ENCODE data around the gene SNX24. TPM values are rescaled to one million over a fixed set of nuclear protein-coding genes. Genes with fewer than 3 reads are reported as not detected.
"Not testable (repeated sequence)": the region's sequence is repeated elsewhere in the genome, so short reads cannot be mapped to it uniquely, and the experiment has no call there.

Gene SNX24
- total and polyA plus RNA-seq, 5 donors = 11.3 to 14.9 (median 13.4) TPM

DNA sequence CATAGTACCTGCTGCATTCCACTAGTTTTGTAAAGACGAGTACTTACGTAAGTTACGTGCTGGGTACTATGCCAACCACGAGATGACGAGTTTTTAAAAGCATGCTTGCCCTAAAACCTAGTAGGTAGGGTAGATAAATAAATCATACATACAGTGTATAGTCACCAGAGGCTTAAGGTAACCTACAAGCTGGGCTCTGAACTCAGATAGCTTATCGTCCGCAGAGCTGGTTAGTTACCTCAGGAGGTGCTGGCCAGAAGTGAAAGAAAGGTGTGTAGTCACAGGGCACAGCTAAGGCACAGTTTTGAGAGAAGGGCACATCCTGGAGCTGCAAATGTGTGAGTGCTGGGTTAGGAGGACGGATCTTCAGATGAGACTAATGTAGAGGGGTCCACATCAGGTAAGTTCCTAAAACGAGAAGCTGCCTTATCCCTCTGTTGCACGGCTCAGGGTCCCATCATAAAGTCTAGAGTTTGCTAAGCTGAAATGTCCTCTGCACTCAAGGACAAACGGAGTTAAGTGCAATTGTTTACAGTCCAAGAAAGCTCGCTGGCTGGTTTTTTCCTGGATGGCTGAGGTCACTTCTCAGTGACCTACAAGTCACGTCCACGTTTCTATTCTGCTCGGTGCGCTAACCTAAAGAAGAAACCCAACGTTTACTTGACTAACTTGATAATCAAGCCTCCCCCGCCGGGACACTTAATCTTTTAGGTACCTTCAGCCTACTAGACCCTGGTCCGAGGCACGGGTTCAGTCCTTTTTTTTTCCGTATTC, 1.1 kb upstream of the SNX24 start:
- Histone ChIP-seq H3K27ac (ENCODE audit: low read length) (peak overlapping the region; percentile 87), H3K27me3 (ENCODE audit: control insufficient read depth, insufficient read depth) (no peaks in the 10 kb centered on the region), H3K4me3 (ENCODE audit: low read length) (peak overlapping the region; percentile 80), H3K4me1 (ENCODE audit: control insufficient read depth, insufficient read depth, low read length) (peaks cover 3% of the 10 kb centered on the region), H3K9me3 (ENCODE audit: control insufficient read depth, low read length) (no peaks in the 10 kb centered on the region)
- peak in 1 of 3 donors; percentile 30 for DNase-seq
- peak; percentile 2 to 3 for ATAC-seq
- intact Hi-C loops (cut with DNase I) = loop anchor here in 1 of 4 donors (10.0 kb wide), 1 partner anchor 190 kb away; the partner anchor contains the start of gene PPIC
- WGBS = 41% methylated on average over 22 of the region's 22 CpGs

DNA sequence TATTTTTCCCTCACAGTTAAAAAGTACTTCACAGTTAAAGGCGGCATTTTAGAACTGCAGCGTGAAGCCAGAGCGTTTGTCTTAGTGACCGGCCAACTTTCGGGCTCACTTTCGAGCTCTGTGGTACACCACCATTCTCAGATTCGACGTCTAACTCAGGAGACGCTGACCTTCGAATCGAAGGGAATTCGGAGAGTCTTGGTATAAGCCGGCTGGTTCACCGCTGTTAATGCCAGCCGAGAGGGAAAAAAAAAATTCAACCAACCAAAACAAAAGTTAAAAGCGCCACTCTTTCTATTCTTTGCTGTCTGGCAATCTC, 544 bp upstream of the SNX24 start:
- intact Hi-C loops (cut with DNase I) = loop anchor here in 1 of 4 donors (10.0 kb wide), 1 partner anchor 190 kb away; the partner anchor contains the start of gene PPIC
- DNase-seq = no peak
- H3K27ac ChIP-seq (ENCODE audit: low read length) = peak overlapping the region; percentile 87

DNA sequence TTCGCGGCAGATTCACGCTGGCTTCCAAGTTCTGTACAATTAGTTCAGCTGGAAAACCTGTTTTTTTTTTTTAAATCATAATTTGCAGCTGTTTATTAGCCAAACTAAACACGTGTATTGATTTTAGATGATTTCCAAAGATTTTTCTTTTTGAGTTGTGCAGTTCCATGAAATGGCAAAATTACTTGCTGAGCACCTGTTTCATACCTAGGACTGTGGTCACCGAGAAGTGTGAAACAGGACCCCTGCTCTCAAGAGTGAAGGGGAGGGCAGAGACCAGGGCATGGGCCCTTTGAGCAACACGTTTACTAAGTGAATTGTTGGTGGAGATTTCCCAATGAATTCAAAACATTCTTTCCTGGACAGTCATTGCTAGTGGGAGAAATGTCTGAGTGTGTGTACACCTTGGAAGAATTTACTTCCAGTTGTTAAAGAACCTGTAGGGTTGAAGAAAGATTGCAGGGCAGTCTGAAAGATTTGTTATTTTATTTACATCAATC, 688 bp downstream of the SNX24 start:
- WGBS = 2% methylated on average over 6 of the region's 6 CpGs
- ATAC-seq (no peak), DNase-seq (no peak)
- Histone ChIP-seq H3K27me3 (ENCODE audit: control insufficient read depth, insufficient read depth) (no peaks in the 10 kb centered on the region), H3K27ac (ENCODE audit: low read length) (no peak overlapping the region), H3K4me3 (ENCODE audit: low read length) (peak overlapping the region; percentile 80), H3K9me3 (ENCODE audit: control insufficient read depth, low read length) (no peaks in the 10 kb centered on the region), H3K4me1 (ENCODE audit: control insufficient read depth, insufficient read depth, low read length) (peaks cover 3% of the 10 kb centered on the region)
- intact Hi-C loops (cut with DNase I) = loop anchor here in 1 of 4 donors (10.0 kb wide), 1 partner anchor 189 kb away; the partner anchor contains the start of gene PPIC

More for the DNA sequence above, 544 bp upstream of the SNX24 start:
- Histone ChIP-seq H3K4me1 (ENCODE audit: control insufficient read depth, insufficient read depth, low read length) (peaks cover 3% of the 10 kb centered on the region), H3K9me3 (ENCODE audit: control insufficient read depth, low read length) (no peaks in the 10 kb centered on the region), H3K27me3 (ENCODE audit: control insufficient read depth, insufficient read depth) (no peaks in the 10 kb centered on the region), H3K4me3 (ENCODE audit: low read length) (peak overlapping the region; percentile 80)
- under 1% methylated on average over 16 of the region's 16 CpGs for WGBS
- peak in 1 of 2 donors; percentile 32 for ATAC-seq

DNA sequence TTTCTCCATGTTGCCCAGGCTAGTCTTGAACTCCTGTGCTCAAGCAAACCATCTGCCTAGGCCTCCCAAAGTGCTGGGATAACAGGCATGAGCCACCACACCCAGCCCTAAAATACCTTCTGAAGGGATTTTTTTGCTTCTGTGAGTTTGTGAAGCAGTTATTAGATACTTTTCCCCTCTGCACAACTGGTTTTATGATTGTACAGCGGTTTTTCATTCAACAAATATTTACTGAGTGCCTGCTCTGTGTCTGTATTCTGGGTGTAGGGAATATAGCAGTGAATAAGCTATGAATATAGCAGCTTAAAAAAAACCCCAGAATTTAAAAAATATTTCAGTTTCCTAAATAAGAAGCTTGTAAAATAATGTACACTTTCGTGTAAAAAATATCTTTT, 2.3 kb downstream of the SNX24 start:
- Histone ChIP-seq H3K4me1 (ENCODE audit: control insufficient read depth, insufficient read depth, low read length) (peaks cover 3% of the 10 kb centered on the region), H3K27me3 (ENCODE audit: control insufficient read depth, insufficient read depth) (no peaks in the 10 kb centered on the region), H3K4me3 (ENCODE audit: low read length) (no peak overlapping the region), H3K27ac (ENCODE audit: low read length) (no peak overlapping the region), H3K9me3 (ENCODE audit: control insufficient read depth, low read length) (no peaks in the 10 kb centered on the region)
- no peak for DNase-seq
- 97% methylated on average over 2 of the region's 2 CpGs for WGBS
- ATAC-seq = no peak
- intact Hi-C loops (cut with DNase I) = loop anchor here in 1 of 4 donors (10.0 kb wide), 1 partner anchor 187 kb away; the partner anchor contains the start of gene PPIC

DNA sequence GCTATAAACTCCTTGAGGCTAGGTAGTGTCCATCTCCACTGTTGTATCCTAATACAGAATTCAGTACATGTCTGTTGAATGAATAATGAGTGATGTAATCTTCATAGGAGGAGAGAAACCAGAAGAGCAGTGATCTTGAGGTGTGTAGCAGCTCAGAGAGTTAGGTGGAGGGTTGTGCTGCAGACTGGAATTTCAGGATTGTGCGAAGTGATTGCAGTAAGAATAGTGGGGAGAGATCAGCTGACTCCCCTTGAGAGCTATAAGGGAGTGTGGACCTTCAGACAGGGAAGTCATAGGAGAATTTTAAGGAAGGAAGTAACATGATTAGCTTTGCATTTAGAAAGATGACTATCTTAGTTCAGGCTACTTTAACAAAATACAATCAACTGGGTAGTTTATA, 4.4 kb downstream of the SNX24 start:
- WGBS = 91% methylated on average over 1 of the region's 1 CpG
- ATAC-seq = no peak

DNA sequence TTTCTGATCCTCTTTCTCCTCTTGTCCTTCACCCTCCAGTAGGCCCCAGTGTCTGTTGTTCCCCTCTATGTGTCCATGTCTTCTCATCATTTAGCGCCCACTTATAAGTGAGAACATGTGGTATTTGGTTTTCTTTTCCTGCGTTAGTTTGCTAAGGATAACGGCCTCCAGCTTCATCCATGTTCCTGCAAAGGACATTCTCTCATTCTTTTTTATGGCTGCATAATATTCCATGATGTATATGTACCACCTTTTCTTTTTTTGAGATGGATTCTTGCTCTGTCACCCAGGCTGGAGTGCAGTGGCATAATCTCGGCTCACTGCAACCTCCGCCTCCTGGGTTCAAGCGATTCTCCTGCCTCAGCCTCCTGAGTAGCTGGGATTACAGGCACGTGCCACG, 12.1 kb downstream of the SNX24 start:
- H3K4me1 ChIP-seq (ENCODE audit: control insufficient read depth, insufficient read depth, low read length); DNase-seq; H3K27ac ChIP-seq (ENCODE audit: low read length); intact Hi-C loops (cut with DNase I); H3K27me3 ChIP-seq (ENCODE audit: control insufficient read depth, insufficient read depth); H3K4me3 ChIP-seq (ENCODE audit: low read length); H3K9me3 ChIP-seq (ENCODE audit: control insufficient read depth, low read length); ATAC-seq: not testable (repeated sequence)
- WGBS = 90% methylated on average over 8 of the region's 8 CpGs

More for the DNA sequence above, 4.4 kb downstream of the SNX24 start:
- H3K27me3 ChIP-seq (ENCODE audit: control insufficient read depth, insufficient read depth) = no peaks in the 10 kb centered on the region
- H3K27ac ChIP-seq (ENCODE audit: low read length) = no peak overlapping the region
- H3K4me3 ChIP-seq (ENCODE audit: low read length) = no peak overlapping the region
- no peaks in the 10 kb centered on the region for H3K4me1 ChIP-seq (ENCODE audit: control insufficient read depth, insufficient read depth, low read length)
- intact Hi-C loops (cut with DNase I) = loop anchor here in 1 of 4 donors (10.0 kb wide), 1 partner anchor 185 kb away; the partner anchor contains the start of gene PPIC
- DNase-seq = no peak
- H3K9me3 ChIP-seq (ENCODE audit: control insufficient read depth, low read length) = no peaks in the 10 kb centered on the region

DNA sequence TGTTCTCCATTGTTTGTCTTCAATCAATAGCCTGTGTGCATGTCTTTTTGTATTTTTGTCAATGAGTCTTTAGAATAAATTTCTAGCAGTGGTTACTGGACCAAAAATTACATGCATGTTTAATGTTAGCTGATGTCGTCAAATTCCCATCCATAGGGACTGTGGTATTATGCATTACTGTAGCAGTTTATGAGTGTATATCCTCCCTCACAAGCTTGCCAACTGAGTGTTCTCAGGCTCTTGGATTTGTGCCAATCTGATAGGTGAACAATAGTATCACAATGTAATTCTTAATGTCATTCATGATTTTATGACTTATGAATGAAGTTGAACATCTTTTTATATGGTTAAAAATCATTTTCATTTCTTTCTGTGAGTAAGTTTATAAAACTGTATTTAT, 13.0 kb downstream of the SNX24 start:
- 51% methylated on average over 1 of the region's 1 CpG for WGBS
- intact Hi-C loops (cut with DNase I) = no loop called here
- Histone ChIP-seq H3K4me1 (ENCODE audit: control insufficient read depth, insufficient read depth, low read length) (no peaks in the 10 kb centered on the region), H3K4me3 (ENCODE audit: low read length) (no peak overlapping the region), H3K27ac (ENCODE audit: low read length) (no peak overlapping the region), H3K9me3 (ENCODE audit: control insufficient read depth, low read length) (no peaks in the 10 kb centered on the region), H3K27me3 (ENCODE audit: control insufficient read depth, insufficient read depth) (no peaks in the 10 kb centered on the region)
- DNase-seq (no peak), ATAC-seq (no peak)

DNA sequence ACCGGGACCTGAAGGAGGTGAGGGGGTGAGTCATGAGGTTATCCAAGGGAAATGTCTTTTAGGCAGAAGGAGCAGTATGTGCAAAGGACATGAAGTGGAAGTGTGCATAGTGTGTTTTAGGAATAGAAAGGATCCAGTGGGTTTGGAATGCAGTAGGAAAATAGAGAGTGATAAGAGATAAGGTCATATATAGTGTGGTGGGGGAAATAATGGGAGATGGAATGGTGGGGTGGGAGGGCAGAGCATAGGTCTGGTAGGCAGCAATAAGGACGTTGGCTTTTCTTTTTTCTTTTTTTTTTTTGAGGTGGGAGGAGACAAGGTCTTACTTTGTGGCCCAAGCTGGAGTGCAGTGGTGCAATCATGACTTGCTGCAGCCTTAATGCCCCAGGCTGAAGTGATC, 17.8 kb downstream of the SNX24 start:
- no peak for DNase-seq
- intact Hi-C loops (cut with DNase I) = no loop called here
- no peak for ATAC-seq
- no peak overlapping the region for H3K27ac ChIP-seq (ENCODE audit: low read length)
- no peaks in the 10 kb centered on the region for H3K27me3 ChIP-seq (ENCODE audit: control insufficient read depth, insufficient read depth)
- WGBS = 42% methylated on average over 2 of the region's 2 CpGs
- no peaks in the 10 kb centered on the region for H3K9me3 ChIP-seq (ENCODE audit: control insufficient read depth, low read length)
- no peaks in the 10 kb centered on the region for H3K4me1 ChIP-seq (ENCODE audit: control insufficient read depth, insufficient read depth, low read length)
- no peak overlapping the region for H3K4me3 ChIP-seq (ENCODE audit: low read length)

DNA sequence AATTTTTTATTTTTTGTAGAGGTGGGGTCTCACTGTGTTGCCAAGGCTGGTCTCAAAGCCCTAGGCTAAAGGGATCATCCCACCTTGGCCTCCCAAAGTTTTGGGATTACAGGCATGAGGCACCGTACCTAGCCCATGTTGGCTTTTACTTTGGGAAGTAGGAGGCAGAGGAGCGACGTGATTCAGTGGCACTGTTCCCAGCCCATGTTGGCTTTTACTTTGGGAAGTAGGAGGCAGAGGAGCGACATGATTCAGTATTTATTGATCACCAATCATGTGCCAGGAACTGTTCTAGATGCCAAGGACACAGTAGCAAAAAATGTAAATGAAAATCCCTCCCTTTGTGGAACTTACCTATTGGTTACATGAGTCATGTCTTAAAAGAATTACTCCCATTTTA, 18.3 kb downstream of the SNX24 start:
- H3K4me3 ChIP-seq (ENCODE audit: low read length) = no peak overlapping the region
- ATAC-seq (no peak), DNase-seq (no peak)
- 92% methylated on average over 4 of the region's 4 CpGs for whole genome bisulfite sequencing
- H3K4me1 ChIP-seq (ENCODE audit: control insufficient read depth, insufficient read depth, low read length) = no peaks in the 10 kb centered on the region
- H3K27ac ChIP-seq (ENCODE audit: low read length) = no peak overlapping the region
- H3K9me3 ChIP-seq (ENCODE audit: control insufficient read depth, low read length) = no peaks in the 10 kb centered on the region
- intact Hi-C loops (cut with DNase I) = no loop called here
- H3K27me3 ChIP-seq (ENCODE audit: control insufficient read depth, insufficient read depth) = no peaks in the 10 kb centered on the region

DNA sequence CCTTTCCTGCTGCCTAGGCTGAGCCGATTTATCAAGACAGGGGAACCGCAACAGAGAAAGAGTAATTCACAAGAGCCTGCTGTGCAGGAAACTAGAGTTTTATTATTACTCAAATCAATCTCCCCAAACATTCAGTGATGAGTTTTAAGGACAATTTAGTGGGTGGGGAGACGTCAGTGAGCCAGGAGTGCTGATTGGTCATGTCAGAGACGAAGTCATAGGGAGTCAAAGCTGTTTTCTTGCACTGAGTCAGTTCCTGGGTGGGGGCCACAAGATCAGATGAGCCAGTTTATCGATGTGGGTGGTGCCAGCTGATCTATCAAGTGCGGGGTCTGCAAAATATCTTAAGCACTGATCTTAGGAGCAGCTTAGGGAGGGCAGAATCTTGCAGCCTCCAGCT, 19.0 kb downstream of the SNX24 start:
- H3K4me3 ChIP-seq (ENCODE audit: low read length) = no peak overlapping the region
- no peak overlapping the region for H3K27ac ChIP-seq (ENCODE audit: low read length)
- no peaks in the 10 kb centered on the region for H3K9me3 ChIP-seq (ENCODE audit: control insufficient read depth, low read length)
- H3K27me3 ChIP-seq (ENCODE audit: control insufficient read depth, insufficient read depth) = no peaks in the 10 kb centered on the region
- 92% methylated on average over 6 of the region's 6 CpGs for WGBS
- no peaks in the 10 kb centered on the region for H3K4me1 ChIP-seq (ENCODE audit: control insufficient read depth, insufficient read depth, low read length)
- DNase-seq = no peak
- intact Hi-C loops (cut with DNase I) = no loop called here
- no peak for ATAC-seq

DNA sequence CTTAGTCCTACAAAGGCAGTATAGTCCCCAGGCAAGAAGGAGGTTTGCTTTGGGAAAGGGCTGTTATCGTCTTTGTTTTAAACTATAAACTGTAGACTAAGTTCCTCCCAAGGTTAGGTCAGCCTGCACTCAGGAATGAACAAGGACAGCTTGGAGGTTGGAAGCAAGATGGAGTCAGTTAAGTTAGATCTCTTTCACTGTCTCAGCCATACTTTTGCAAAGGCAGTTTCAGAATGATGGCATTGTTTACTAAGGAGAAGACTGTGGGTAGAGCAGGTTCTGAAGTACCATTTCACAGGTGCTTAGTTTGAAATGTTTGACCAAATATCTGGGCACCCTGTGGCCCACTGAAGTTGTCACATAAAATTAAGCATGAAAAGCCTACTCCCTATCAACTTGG, 19.4 kb downstream of the SNX24 start:
- no peak for ATAC-seq
- no peaks in the 10 kb centered on the region for H3K4me1 ChIP-seq (ENCODE audit: control insufficient read depth, insufficient read depth, low read length)
- H3K27me3 ChIP-seq (ENCODE audit: control insufficient read depth, insufficient read depth) = no peaks in the 10 kb centered on the region
- intact Hi-C loops (cut with DNase I) = no loop called here
- H3K27ac ChIP-seq (ENCODE audit: low read length) = no peak overlapping the region
- WGBS = 83% methylated on average over 1 of the region's 1 CpG
- DNase-seq = no peak
- H3K9me3 ChIP-seq (ENCODE audit: control insufficient read depth, low read length) = no peaks in the 10 kb centered on the region
- no peak overlapping the region for H3K4me3 ChIP-seq (ENCODE audit: low read length)
